GM18520 (cell line): Measurements from ENCODE around the gene HIPK1.
"Not testable (repeated sequence)": the region's sequence is repeated elsewhere in the genome, so short reads cannot be mapped to it uniquely, and the experiment has no call there.

Experiments
- ATAC-seq: cut with Tn5 transposase; IDR thresholded peaks from one replicate; pipeline ENCODE4 v1.9.1; 2021; ENCODE audit not compliant: unreplicated experiment

Gene HIPK1

DNA sequence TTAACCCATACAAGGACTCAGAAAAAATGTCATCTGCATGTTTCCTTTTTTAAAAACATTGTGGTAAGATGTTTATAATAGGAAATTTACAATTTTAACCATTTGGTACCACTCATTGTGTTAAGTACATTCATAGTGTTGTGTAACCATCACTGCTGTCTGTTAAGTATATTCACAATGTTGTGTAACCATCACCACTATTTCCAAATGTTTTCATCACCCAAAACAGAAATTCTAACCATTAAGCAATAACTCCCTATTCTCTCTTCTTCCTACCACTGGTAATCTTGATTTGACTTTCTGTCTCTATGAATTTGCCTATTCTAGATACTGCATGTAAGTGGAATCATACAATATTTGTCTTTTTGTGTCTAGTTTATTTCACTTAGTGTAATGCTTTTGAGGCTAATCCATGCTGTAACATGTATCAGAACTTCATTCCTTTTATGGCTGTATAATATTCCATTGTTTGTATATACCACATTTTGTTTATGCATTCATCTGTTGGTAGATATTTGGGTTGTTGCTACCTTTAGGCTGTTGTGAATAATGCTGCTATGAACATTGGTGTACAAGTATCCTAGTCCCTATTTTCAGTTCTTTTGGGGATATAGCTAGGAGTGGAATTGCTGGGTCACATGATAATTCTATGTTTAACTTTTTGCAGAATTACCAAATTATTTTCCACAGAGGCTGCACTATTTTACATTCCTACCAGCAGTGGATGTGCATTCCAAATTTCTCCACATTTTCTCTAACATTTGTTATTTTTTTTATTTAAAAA is 14.1 kb downstream of the HIPK1 start:
- ATAC-seq = no peak

DNA sequence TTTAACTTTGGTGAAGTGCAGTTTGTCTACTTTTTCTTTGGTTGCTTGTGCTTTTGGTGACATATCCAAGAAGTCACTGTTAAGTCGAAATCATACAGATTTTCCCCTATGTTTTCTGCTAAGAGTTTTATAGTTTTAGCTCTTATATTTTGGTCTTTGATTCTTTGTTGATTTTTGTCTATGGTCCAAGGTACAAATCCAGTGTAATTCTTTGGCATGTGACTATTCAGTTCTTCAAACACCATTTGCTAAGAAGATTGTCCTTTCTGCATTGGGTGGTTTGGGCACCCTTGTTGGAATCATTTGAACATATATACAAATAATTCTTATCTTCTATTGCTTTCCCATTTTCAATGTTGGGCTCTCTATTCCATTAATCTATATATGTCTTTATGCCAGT is 16.2 kb downstream of the HIPK1 start:
- ATAC-seq = no peak

DNA sequence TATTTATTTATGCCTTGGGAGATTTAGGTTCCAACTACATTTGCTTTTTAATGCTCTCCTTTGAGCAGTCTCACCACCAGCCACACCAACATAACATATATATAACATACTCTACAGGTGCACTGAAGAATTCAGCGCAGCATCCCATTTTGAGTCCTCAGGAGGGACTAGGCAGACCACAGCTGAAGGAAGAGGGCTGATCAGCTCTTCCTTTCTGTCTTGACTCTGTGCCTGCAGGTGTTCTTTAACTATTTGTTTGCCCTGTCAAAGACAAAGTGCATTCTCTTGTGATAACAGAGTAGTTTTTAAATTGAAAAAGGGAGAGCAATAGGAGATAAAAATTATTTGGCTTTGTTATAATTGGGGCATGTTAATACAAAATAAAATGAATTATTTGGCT is 17.0 kb downstream of the HIPK1 start:
- ATAC-seq = no peak

DNA sequence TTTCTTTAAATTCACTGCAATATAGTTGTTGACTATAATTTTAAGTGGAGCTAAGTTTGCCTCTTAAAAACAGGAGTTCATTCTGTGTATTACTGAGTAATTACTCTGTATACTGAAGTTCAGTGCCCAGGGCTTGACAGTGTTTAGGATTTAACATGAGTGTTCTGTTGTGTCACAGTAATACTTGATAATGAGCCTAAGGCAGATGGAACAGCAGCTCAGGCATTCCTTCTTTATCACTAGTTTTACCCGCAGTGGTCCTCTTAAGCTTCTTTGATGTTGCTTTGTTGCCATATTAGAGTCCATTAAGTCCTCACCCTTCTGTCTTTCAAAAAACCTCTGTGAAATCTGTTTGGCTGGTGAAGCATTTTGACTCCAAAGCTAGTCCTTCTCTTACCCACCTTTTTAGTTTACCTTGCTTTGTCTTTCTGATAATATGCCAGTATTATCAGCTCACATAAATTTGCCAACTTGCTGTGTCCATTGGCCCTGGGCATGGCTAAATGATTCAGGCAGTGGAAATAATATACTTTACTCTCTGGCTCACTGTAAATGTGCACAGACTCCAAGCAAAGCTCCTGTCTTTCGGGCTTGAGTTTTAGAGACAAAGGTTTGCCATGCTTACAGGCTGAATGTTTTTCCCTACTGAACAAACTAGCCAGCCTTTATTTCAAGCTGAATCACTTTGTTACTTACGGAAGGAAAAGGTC is 17.7 kb downstream of the HIPK1 start:
- ATAC-seq = no peak

DNA sequence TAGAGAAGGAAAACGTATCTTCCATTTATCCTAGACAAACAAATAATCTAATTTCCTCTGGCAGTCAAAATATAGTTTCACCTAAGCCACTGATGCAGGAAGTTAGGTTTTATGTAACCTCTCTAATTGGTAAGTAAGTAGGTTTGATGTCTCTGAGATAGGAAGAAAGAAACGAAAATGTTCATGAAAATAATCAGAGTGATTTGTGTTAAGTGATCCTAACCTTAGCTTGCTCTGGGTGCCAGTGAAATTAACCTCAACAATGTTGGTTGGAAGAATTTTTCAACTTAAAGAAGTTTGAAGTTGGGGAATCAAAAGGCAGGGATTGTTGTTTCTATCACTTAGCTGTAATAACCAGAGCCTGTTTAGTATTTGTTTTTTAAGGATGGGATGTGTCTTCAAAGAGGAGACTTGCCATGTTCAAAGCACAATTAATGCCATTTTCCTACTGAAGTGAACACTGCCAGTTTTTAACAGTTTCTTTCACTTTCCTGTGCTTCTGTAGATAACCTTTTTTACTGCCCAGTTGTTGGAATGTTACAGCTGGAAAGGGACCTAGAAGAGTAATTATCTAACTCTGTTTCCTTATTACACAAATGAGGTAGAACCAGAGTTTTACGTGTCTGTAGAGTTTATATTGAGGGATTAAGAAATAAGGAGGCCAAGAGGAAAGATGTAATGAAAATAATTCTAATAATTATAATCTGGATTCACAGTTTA is 18.4 kb downstream of the HIPK1 start:
- no peak for ATAC-seq

DNA sequence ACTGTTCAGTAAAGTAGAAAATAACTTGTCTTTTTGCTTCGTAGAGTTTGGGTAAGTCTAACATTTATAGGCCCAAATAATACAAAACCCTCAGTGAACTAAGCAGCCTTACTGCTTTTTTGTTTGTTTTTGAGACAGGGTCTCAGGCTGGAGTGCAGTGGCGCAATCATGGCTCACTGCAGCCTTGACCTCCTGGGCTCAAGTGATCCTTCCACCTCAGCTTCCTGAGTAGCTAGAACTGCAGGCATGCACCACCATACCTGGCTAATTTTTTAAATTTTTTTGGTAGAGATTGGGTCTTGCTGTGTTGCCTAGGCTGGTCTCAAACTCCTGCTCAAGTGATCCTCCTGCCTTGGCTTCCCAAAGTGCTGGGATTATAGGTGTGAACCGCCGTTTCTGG is 19.0 kb downstream of the HIPK1 start:
- not testable (repeated sequence) for ATAC-seq

DNA sequence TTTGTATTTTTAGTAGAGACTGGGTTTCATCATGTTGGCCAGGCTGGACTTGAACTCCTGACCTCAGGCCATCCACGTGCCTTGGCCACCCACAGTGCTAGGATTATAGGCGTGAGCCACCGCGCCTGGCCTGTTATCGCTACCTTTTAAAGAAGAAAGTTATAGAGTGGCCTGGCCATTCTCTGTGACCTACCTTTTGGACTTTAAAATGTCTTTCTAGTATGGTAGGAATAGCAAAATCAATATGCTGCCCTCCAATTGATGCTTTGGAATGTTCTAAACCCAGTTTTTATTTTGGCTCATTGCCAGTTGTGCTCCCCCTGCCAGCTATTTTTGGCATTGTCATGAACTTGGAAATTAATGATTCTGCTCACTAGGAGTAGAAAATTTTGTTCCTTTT is 19.9 kb downstream of the HIPK1 start:
- no peak for ATAC-seq

DNA sequence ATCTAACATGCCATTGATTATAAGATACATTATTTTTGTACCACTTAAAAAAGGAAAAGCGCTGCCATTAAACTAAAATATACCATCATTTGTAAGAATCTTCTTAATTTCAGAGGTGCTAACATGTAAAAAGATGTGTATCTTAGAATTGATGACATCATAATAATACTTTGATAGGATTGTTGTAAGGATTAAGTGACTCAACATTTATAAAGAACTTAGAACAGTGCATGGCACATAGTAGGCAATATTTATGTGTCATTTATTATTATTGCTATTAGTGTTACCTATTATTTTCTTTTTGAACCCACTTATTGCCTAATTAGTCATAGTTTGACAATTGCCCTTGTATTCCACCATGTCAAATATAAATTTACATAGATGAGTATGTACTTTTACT is 21.8 kb downstream of the HIPK1 start:
- no peak for ATAC-seq

DNA sequence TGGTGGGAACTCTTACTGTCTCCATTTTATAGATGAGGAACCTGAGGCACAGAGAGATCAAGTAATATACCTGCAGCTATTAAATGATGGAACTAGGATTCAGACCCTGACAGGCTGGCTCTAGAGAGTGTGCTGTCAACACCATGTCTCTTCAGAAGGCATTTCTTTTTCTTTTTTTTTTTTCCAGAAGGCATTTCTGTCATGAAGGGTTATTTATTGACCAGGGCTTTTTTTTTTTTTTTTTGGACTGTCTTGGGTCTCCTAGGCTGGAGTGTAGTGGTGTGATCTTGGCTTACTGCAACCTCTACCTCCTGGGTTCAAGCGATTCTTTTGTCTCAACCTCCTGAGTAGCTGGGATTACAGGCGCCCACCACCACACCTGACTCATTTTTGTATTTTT is 22.6 kb downstream of the HIPK1 start:
- ATAC-seq = no peak

DNA sequence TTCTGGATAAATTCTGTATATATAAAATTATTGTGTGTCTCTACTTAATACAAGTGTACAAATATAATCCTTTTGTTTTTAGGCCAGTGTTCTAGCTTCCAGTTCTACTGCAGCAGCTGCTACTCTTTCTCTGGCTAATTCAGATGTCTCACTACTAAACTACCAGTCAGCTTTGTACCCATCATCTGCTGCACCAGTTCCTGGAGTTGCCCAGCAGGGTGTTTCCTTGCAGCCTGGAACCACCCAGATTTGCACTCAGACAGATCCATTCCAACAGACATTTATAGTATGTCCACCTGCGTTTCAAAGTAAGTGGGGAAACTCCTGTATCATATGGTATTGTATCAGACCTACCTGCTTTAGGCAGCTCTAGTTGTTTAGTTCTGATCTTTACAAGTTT is 28.9 kb downstream of the HIPK1 start:
- no peak for ATAC-seq

DNA sequence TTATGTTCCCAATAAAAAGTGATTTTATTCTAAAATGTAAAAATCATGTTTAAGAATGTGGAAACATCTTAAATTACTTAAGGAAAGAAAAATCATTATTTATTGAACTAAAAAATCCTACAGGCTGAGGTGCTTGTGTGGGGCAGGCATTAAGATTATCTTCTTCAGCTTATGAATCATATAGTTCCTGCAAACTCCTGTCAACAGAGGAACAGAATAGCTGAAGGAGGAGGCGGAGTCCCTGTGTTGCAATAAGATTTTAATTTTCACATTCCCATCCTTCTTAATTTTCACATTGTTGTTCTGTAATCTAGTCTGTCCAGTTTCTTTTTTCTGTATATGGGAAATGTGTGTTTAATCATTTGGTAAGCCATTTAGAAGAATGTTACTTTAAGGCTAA is 29.6 kb downstream of the HIPK1 start:
- ATAC-seq = no peak

DNA sequence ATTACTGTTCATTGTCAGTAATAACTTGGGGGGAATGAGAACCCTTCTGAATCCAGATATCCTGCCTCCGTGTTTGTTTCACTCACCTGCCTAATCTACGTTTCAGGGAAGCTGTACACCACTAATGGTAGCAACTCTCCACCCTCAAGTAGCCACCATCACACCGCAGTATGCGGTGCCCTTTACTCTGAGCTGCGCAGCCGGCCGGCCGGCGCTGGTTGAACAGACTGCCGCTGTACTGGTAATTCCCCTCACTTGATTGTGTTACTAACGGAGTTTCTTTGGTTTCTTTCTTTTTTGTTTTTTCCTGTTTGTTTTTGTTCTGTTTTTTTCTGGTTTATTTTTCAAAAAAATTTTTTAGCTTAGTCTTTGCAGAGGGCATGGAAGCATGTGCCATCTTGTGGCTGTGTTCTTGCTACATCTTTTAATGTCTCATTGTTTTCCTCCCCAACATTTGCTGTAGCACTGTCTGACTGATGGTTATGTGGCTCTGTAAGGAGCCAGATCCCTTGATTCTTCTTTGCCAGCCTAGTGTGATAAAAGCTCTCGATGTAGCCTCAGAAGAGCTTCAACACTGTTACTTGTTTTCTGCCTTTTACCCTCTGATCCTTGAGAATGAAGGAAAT is 34.3 kb downstream of the HIPK1 start:
- no peak for ATAC-seq

DNA sequence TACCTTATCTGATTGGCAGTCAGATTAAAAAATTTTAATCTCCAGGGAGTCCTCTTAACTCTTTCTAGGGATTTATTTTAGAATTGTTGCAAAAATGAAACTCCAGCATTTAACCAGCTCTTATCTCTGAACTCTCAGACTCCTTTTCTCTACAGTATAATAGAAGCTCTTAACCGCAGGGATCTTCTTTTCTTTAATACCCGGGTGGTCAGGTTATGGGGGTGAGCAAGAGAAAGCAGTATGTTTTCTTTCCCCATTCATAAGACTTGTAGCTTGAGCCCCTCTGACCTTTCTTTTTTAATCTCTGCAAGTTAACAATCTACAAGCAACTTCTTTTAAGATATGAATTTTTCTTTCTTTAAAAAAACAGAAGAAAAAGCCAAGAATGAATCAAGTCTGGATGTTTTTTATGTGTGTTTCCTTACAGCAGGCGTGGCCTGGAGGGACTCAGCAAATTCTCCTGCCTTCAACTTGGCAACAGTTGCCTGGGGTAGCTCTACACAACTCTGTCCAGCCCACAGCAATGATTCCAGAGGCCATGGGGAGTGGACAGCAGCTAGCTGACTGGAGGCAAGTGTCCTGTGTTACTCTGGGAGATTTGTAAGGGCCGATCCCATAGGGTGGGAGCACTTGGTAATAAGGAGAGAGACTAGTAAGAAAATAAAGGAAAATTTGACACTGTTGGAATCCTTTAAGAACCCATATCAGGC is 36.7 kb downstream of the HIPK1 start:
- ATAC-seq = no peak

DNA sequence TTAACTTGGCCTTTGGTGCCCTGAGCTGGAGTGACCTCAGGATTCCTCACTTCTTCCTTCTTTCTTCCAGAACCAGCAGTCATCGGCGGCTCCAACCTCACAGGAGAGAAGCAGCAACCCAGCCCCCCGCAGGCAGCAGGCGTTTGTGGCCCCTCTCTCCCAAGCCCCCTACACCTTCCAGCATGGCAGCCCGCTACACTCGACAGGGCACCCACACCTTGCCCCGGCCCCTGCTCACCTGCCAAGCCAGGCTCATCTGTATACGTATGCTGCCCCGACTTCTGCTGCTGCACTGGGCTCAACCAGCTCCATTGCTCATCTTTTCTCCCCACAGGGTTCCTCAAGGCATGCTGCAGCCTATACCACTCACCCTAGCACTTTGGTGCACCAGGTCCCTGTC is 43.8 kb downstream of the HIPK1 start:
- no peak for ATAC-seq

DNA sequence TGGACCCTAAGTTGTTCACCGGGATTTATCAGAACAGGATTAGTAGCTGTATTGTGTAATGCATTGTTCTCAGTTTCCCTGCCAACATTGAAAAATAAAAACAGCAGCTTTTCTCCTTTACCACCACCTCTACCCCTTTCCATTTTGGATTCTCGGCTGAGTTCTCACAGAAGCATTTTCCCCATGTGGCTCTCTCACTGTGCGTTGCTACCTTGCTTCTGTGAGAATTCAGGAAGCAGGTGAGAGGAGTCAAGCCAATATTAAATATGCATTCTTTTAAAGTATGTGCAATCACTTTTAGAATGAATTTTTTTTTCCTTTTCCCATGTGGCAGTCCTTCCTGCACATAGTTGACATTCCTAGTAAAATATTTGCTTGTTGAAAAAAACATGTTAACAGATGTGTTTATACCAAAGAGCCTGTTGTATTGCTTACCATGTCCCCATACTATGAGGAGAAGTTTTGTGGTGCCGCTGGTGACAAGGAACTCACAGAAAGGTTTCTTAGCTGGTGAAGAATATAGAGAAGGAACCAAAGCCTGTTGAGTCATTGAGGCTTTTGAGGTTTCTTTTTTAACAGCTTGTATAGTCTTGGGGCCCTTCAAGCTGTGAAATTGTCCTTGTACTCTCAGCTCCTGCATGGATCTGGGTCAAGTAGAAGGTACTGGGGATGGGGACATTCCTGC is 46.2 kb downstream of the HIPK1 start:
- ATAC-seq = no peak

DNA sequence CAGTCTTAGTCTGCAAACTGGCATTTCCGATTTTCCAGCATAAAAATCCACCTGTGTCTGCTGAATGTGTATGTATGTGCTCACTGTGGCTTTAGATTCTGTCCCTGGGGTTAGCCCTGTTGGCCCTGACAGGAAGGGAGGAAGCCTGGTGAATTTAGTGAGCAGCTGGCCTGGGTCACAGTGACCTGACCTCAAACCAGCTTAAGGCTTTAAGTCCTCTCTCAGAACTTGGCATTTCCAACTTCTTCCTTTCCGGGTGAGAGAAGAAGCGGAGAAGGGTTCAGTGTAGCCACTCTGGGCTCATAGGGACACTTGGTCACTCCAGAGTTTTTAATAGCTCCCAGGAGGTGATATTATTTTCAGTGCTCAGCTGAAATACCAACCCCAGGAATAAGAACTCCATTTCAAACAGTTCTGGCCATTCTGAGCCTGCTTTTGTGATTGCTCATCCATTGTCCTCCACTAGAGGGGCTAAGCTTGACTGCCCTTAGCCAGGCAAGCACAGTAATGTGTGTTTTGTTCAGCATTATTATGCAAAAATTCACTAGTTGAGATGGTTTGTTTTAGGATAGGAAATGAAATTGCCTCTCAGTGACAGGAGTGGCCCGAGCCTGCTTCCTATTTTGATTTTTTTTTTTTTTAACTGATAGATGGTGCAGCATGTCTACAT is 47.6 kb downstream of the HIPK1 start:
- no peak for ATAC-seq

DNA sequence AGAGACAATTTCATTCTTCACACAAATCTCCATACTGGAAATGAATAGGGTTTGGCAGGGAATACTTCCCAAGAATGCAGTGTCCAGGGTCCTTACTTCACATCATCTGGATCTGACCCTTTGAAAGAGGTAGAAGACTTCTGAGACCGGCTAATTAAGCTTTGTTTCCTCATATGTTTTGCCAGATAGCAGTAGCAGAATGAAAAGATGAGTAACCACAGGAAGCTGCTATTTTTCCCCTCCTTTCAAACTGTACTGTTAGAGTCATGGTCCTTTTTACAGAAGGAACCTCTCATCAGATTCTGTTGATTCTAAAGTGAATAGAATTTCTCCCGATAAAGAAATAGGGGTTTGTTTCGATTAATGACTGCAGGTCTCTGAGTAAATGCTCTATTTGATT is 48.8 kb downstream of the HIPK1 start:
- no peak for ATAC-seq

DNA sequence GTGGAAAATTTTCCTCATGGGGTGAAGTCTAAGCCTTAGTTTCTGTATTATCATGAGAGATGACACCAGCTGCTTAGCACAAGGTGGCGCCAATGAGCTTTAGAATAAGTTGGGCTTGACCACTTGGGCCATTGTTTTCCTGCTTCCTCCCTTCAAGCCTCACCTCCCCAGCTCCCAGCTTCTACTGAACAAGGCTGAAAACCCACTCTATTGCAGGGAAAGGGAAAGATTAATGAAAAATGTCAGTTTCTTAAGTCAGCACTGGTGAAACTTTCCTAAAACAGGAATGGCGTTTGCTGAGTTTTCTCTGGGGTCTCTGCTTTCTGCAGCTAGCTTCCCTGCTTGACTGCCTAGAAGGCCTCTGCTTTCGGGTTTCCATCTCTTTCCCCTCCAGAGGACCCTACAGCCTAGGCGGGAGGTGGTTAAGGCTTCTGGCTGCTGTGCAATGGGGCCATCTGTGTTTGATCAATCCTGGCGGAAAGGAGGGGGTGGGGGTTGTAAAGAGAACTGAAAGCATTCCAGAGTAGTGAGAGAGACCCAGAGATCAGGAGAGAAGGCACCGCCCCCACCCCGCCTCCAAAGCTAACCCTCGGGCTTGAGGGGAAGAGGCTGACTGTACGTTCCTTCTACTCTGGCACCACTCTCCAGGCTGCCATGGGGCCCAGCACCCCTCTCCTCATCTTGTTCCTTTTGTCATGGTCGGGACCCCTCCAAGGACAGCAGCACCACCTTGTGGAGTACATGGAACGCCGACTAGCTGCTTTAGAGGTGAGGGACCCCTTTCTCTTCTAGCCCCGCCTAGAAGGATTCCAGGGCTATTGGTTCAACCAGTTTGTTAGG is 50.0 kb downstream of the HIPK1 start, which contains the start of gene OLFML3:
OLFML3 (plus strand) TSS at position 612 of the 840 bp plus-strand sequence; CDS start at position 655, 43 bp downstream.
- ATAC-seq = no peak

DNA sequence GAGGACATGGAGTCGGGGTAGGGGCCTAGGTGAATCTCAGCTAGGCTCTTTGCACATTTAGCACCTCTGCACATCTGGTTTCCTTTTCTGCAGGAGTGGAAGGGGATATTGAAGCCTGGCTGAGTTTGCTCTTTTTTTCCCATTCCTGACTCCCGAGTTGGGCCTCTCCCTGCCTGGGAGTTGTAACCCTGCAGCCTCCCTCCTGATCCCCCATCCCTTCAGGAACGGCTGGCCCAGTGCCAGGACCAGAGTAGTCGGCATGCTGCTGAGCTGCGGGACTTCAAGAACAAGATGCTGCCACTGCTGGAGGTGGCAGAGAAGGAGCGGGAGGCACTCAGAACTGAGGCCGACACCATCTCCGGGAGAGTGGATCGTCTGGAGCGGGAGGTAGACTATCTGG is 51.0 kb downstream of the HIPK1 start:
- no peak for ATAC-seq
